ENCODE measurements around the gene ALX3. TPM values are rescaled to one million over a fixed set of nuclear protein-coding genes. Genes with fewer than 3 reads are reported as not detected.

Gene ALX3
- total RNA-seq, result 0.36 and 1.9 TPM in 2 replicates

DNA sequence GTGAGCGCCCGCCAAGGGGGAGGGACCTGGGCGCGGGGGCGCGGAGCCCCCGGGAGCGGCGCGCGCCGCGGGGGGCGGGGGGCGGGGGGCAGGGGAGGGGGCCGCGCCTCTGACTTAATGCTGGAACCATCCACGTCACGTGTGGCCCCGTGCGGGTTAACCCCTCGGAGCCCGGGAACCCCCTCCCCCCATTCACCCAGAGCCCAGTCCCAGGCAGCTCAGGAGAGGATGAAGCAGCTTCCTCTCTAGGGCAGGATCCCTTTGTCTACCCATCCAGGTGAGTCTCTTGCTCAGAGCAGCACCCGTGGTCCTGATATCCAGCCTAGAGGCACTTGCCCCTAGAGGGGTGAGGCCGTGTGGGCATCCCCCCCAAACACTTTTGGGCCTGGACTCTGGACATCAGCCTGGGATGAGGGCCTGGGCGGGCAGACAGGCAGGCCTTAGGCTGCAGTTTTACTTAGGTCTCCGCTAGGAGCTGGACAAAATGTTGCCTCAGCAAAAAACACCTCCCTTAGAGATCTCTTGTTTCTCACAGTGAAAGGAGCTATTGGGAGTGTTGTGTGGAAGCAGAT lies at the start of gene ALX3:
Gene ALX3, minus strand, starts transcription at position 2 of the 572 bp plus-strand sequence. CDS start 60 bp downstream, outside the sequence.

DNA sequence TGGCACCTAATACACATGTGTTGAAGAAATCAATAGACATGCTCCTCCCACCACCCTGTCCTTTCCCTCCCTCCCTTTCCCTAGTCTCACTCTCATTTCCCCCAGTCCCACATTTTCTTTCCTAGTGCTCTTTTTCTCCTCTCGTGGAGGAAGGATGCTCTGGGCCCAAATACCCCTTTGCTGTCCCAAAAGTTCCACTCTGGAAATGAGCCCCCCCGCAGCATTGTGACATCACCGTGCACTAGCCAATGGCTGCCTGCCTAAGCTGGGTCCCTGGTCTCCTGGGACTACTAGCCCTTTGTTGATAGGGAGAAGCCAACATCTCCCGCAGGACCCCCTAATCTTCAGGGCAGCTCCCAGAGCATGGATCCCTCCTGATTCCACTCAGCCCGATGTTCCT lies 41.7 kb upstream of the ALX3 start, which contains the start of gene UBL4B:
Gene UBL4B, plus strand, starts transcription at position 301 of the 400 bp plus-strand sequence. Its CDS starts 92 bp downstream, at position 393.

GRCh38 chr1:110034451-110035235 lies 35.8 kb downstream of the ALX3 start, which contains the start of gene STRIP1:
TSS of gene STRIP1 (plus strand) at chr1:110034624. CDS start at chr1:110034638, 14 bp downstream.

Other genes starting within 250 kb of the ALX3 start
- 128 and 161 TPM in 2 replicates for gene CSF1, start 159.8 kb downstream of the ALX3 start, total RNA-seq
- 53.1 and 64.4 TPM in 2 replicates for gene AHCYL1, start 85.9 kb downstream of the ALX3 start, total RNA-seq
- gene STRIP1, start 36.0 kb downstream of the ALX3 start, total RNA-seq, result 51.7 and 62.8 TPM in 2 replicates
- 2.3 and 7.5 TPM in 2 replicates for gene UBL4B, start 41.8 kb upstream of the ALX3 start, total RNA-seq
- gene SLC6A17, start 79.8 kb upstream of the ALX3 start, total RNA-seq, result 0.24 and 0.97 TPM in 2 replicates
- 1.6 and 2.7 TPM in 2 replicates for gene KCNC4, start 139.6 kb upstream of the ALX3 start, total RNA-seq

Data from hair follicle dermal papilla cell (primary cell).